NCI-H526 (cell line): Measurements from ENCODE around the gene ZRANB3.
"Not testable (repeated sequence)": the region's sequence is repeated elsewhere in the genome, so short reads cannot be mapped to it uniquely, and the experiment has no call there.

Source experiments
- DNase-seq, 2 experiments: peaks; one replicate each; lab custom pipeline; 2025; lab: John Stamatoyannopoulos, UW

The ZRANB3 gene

DNA sequence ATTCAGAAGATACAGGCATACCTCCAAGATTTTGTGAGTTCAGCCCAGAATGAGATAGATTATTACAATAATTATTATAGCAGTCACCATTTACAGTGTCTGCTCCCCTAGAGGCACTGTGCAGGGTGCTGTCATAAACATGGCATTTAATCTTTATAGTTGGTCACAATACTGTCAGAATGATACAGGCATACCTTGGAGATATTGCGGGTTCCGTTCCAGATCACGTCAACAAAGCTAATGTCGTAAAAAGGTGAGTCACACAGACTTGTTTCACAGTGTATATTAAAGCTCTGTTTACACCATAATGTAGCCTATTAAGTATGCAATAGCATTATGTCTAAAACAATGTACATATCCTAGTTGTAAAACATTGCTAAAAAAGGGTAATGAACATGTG is 45.6 kb downstream of the ZRANB3 start:
- DNase-seq: no peak

DNA sequence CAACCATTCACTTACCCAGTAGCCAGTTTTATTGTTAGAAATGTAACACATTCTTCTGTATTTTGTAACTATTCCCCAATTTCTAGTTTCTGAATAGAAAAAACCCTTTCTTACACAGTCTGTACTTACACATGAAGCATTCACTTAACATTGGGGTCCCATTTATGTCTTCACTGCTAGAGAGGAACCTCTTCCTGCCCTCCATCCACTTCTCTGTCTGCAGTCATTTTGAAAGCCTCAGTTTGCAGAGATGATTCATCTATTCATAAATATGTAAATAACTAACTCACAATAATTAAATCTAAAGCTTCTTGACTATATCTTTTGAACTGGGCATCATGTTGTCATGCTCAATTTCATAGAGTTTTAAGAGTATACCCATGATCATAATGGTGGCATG is 55.9 kb downstream of the ZRANB3 start:
- no peak for DNase-seq

DNA sequence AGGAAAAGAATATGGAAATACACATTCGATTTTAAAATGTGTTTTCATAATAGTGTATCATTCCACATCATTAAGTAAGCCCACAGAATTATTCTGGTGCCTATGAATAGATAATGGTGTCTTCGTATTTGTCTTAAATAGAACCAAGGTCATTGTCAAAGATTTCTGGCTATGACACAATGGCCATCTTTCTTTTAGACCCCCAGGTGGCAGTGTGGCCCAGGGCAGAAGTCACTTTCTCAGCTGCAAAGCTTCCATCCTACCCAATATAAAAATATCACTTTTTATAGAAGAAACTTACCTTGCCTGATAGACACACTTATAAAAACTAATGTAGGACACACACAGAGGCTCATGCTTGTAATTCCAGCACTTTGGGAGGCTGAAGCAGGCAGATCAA is 57.5 kb downstream of the ZRANB3 start:
- DNase-seq: peak; percentile 4 to 22

GRCh38 chr2:135471106-135471505 is 59.9 kb downstream of the ZRANB3 start:
- no peak for DNase-seq

DNA sequence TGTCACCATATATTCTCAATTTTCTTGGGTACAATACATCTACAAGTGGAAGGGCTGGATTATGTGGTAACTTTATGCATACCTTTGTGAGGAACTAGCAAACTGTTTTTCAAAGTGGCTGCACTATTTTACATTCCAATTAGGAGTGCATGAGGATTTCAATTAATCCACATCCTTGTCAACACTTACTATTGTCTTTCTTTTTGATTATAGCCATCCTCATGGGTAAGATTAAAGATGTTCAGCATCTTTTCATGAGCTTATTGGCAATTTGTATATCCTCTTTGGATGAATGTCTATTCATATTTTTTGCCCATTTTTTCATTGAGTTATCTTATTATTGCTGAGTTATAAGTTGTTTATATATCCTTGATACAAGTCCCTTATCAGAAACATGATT is 73.7 kb downstream of the ZRANB3 start:
- no peak for DNase-seq

DNA sequence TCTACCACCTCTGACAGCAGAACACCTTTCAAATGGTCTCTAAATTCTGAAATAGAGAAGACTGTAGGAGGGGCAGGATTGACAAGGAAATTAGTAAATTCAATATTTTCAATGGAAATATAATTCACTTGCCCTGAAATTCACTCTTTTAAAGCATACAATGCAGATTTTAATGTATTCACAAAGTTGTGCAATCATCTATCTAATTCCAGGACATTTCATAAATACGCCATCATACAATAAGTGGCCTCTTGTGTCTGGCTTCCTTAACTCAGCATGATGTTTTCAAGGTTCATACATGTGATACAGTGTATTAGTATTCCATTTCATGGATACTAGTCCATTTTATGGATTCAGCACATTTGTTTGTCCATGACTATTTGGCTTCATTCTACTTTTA is 74.2 kb downstream of the ZRANB3 start:
- no peak for DNase-seq

DNA sequence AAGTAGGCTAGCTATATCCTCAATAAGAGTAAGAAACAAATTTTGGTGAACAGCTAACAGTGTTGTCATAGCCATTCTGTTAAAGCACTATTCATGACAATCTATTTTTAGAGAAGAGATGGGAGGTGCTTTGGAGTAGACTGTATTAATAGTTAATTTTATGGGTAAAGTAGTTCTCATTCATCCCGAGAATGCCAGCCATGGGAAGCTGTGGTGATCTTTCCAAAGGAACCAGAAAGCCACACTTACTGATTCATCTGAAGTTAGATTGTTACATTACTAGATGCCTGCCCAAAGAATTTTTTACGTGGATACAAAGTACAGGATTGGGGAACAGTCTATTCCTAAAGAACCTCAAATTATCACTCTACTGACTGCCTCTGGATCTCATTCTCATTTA is 74.6 kb downstream of the ZRANB3 start:
- DNase-seq: no peak

GRCh38 chr2:135454608-135455007 is 76.4 kb downstream of the ZRANB3 start:
- no peak for DNase-seq

GRCh38 chr2:135453027-135453426 is 78.0 kb downstream of the ZRANB3 start:
- not testable (repeated sequence) for DNase-seq

DNA sequence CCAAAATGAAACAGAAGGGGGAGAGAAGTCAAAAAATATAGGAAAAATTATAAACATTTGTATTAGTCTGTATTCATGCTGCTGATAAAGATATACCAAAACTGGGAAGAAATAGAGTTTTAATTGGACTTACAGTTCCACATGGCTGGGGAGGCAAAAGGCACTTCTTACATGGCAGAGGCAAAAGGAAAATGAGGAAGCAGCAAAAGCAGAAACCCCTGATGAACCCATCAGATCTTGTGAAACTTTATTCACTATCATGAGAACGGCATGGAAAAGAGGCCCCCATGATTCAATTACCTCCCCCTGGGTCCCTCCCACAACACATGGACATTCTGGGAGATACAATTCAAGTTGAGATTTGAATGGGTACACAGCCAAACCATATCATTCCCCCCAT is 79.1 kb downstream of the ZRANB3 start:
- no peak for DNase-seq

DNA sequence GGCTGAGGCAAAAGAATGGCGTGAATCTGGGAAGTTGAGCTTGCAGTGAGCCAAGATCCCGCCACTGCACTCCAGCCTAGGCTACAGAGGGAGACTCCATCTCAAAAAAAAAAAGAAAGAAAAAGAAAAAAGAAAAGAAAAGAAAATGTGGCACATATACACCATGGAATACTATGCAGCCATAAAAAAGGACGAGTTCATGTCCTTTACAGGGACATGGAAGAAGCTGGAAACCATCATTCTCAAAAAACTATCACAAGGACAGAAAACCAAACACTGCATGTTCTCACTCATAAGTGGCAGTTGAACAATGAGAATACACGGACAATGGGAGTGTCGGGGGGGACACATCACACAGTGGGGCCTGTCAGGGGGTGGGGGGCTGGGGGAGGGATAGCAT is 88.0 kb downstream of the ZRANB3 start:
- DNase-seq: not testable (repeated sequence)

GRCh38 chr2:135435155-135435554 is 95.9 kb downstream of the ZRANB3 start:
- DNase-seq: not testable (repeated sequence)

DNA sequence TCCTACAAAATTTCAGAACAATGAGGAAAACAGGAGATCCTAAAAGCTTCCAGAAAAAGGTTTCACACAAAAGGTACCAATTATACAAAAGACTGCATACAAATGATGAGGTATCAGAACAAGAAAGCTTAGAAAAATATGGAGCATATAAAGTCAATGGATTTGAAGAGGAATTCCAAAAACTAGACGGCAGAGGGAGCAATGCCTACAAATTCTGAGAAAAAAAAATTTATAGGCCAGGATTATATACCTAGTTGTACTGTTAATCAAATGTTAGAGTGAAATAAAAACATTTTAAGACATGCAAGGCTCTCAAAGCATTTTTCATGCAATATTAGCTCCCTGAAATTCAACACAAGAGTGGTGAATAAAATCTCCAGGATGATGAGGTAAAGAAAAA is 106.2 kb downstream of the ZRANB3 start:
- no peak for DNase-seq

GRCh38 chr2:135422898-135423297 is 108.1 kb downstream of the ZRANB3 start:
- no peak for DNase-seq

- DNase-seq: no peak
Measured at GRCh38 chr2:135411646-135412045, 119.4 kb downstream of the ZRANB3 start.

DNA sequence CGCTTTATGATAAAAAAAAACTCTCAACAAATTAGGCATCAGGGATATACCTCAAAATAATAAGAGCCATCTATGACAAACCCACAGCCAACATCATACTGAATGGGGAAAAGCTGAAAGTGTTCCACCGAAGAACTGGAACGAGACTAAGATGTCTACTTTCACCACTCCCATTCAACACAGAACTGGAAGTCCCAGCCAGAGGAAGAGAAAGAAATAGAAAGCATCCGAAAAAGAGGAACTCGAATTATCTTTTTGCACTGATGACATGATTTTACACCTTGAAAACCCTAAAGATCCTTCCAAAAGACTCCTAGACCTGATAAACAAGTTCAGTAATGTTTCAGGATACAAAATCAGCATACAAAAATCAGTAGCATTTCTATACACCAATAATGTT is 121.6 kb downstream of the ZRANB3 start:
- no peak for DNase-seq

DNA sequence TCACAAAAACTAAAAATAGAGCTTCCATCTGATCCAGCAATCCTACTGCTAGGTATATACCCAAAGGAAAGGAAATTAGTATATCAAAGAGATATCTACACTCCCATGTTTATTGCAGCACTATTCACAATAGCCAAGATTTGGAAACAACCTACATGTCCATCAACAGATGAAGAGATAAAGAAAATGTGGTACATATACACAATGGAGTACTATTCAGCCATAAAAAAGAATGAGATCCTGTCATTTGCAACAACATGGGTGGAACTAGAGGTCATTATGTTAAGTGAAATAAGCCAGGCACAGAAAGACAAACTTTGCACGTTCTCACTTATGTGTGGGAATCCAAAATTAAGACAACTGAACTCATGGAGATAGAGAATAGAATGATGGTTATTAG is 134.8 kb downstream of the ZRANB3 start:
- not testable (repeated sequence) for DNase-seq

- no peak for DNase-seq
Measured at GRCh38 chr2:135386993-135387392, 144.0 kb downstream of the ZRANB3 start.

- no peak for DNase-seq
Measured at GRCh38 chr2:135378591-135378990, 152.4 kb downstream of the ZRANB3 start.

- DNase-seq: no peak
Measured at GRCh38 chr2:135373702-135374101, 157.3 kb downstream of the ZRANB3 start.

- DNase-seq: no peak
Measured at GRCh38 chr2:135349941-135350340, 181.1 kb downstream of the ZRANB3 start.

DNA sequence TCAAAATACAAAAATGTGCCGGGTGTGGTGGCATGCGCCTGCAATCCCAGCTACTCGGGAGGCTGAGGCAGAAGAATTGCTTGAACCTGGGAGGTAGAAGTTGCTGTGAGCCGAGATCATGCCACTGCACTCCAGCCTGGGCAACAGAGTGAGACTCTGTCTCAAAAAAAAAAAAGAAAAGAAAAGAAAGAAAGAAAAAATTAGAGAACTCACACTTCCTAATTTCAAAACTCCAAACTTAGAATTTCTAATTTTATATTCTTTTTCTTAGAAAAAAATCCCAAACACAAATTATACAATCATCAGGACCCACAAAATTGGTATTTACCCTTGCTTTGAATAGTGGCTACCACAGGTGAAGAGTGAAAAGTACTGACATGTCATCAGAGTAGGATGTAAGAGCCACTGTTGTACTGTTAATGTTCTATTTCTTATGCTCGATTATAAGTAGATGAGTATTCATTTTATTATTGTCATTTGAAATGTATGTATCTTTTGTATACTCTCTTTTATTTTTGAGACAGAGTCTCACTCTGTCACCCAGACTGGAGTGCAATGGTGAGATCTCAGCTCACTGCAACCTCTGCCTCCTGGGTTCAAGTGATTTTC is 182.8 kb downstream of the ZRANB3 start:
- DNase-seq: not testable (repeated sequence)

GRCh38 chr2:135337071-135337470 is 193.9 kb downstream of the ZRANB3 start:
- no peak for DNase-seq

GRCh38 chr2:135335256-135335655 is 195.8 kb downstream of the ZRANB3 start:
- no peak for DNase-seq

DNA sequence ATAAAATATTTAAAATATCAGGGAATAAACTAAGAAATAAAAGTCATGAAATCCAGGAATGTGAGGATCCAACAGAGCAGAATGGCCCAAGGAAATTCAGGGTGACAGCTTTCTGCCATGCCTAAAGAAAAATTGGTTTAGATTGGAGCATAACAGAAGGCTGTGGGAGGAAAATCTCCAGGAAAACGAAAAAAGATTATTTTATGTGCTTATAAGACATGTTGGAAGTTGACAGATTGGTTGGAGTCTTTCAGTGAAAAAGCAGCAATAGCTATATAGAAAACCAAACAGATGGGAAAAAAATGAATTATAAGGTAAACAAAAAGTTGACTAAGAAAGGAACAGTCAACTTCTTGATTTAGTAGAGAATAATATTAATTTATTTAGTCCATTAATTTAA is 203.9 kb downstream of the ZRANB3 start:
- no peak for DNase-seq
